NT2/D1 (cell line): ENCODE data around the gene STAM.

Experiments used
- DNase-seq: peaks from one replicate; pipeline ENCODE4 v3.0.0-alpha.2; 2011; ENCODE audit warnings: low read depth, low spot score
- H3K27me3 ChIP-seq: 2 replicates; pipeline ENCODE4 v1.6.0; 2011; ENCODE audit warnings: mild to moderate bottlenecking; ENCODE audit not compliant: insufficient read length, insufficient read depth
- H3K36me3 ChIP-seq: 2 replicates; pipeline ENCODE4 v1.6.1; 2011; ENCODE audit warnings: mild to moderate bottlenecking, low read length, mixed read lengths; ENCODE audit not compliant: insufficient read depth, insufficient read length
- H3K4me1 ChIP-seq: 2 replicates; pipeline ENCODE4 v1.5.1; 2011; ENCODE audit not compliant: insufficient read depth, insufficient read length
- H3K4me3 ChIP-seq: 2 replicates; pipeline ENCODE4 v1.5.1; 2011; ENCODE audit warnings: low read depth; ENCODE audit not compliant: insufficient read length
- H3K9ac ChIP-seq: 2 replicates; pipeline ENCODE4 v1.6.0; 2011; ENCODE audit warnings: low read depth; ENCODE audit not compliant: insufficient read length
- H3K9me3 ChIP-seq: 2 replicates; pipeline ENCODE4 v1.5.1; 2011; ENCODE audit warnings: mild to moderate bottlenecking, low read length; ENCODE audit not compliant: insufficient read depth
- SUZ12 ChIP-seq: IDR thresholded peaks from 2 replicates; pipeline ENCODE4 v1.6.1; 2011; ENCODE audit not compliant: insufficient read length, insufficient read depth; ENCODE audit errors: extremely low read depth
- YY1 ChIP-seq: IDR thresholded peaks from 2 replicates; pipeline ENCODE4 v1.6.1; 2011; ENCODE audit not compliant: insufficient read length, insufficient read depth
- ZNF274 ChIP-seq: IDR thresholded peaks from 2 replicates; pipeline ENCODE4 v1.6.1; 2011; ENCODE audit warnings: mild to moderate bottlenecking, low read depth, low read length

The STAM gene

DNA sequence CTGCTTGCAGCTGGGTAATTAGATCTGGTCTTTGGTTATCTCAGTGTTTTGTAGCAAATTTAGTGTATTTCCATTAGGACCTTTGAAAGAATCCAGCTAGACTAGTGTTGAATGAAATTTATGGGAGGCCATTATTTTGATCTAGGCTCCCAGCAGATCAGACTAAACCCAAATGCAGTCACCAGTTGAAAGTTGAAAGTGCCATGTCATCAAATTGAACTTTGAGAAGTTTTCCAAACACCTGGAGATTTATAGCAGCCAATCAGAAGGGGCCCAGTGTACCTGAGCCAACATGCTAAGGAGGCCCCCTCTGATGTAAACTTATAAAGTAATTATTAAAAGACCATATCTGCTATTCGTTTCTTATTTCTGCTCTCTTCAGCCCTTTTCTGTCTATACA is 96.7 kb downstream of the STAM start:
- Histone ChIP-seq H3K9ac (no peak overlapping the region), H3K27me3 (no peaks in the 10 kb centered on the region), H3K4me1 (no peaks in the 10 kb centered on the region), H3K36me3 (no peaks in the 10 kb centered on the region), H3K4me3 (no peak overlapping the region), H3K9me3 (no peaks in the 10 kb centered on the region)
- TF ChIP-seq SUZ12 (no peak), ZNF274 (no peak)
- no peak for DNase-seq

DNA sequence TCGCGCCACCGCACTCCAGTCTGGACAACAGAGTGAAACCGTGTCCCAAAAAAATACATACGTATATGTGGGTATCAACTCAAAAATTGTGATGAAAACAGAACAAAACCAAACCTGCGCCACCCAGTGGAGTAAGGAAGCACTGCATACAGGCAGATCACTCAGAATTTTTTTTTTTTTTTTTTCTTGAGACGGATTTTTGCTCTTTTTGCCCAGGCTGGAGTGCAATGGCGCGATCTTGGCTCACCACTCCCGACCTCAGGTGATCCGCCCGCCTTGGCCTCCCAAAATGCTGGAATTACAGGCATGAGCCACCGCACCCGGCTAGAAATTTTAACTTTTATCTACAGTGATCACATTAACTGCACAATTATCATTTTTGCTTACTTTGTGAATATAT is 99.0 kb downstream of the STAM start:
- TF ChIP-seq YY1, result no peak
- TF ChIP-seq SUZ12, result no peak
- DNase-seq, result no peak
- no peaks in the 10 kb centered on the region for H3K36me3 ChIP-seq
- no peaks in the 10 kb centered on the region for H3K9me3 ChIP-seq
- H3K27me3 ChIP-seq, result no peaks in the 10 kb centered on the region
- no peaks in the 10 kb centered on the region for H3K4me1 ChIP-seq
- H3K9ac ChIP-seq, result no peak overlapping the region
- no peak overlapping the region for H3K4me3 ChIP-seq

- H3K9me3 ChIP-seq, result no peaks in the 10 kb centered on the region
- H3K4me1 ChIP-seq, result no peaks in the 10 kb centered on the region
- H3K4me3 ChIP-seq, result no peak overlapping the region
- no peaks in the 10 kb centered on the region for H3K27me3 ChIP-seq
- no peak for DNase-seq
- no peak overlapping the region for H3K9ac ChIP-seq
- TF ChIP-seq SUZ12, result no peak
- TF ChIP-seq ZNF274, result no peak
- TF ChIP-seq YY1, result no peak
- H3K36me3 ChIP-seq, result no peaks in the 10 kb centered on the region
Observed at GRCh38 chr10:17743437-17743836, 99.5 kb downstream of the STAM start.

DNA sequence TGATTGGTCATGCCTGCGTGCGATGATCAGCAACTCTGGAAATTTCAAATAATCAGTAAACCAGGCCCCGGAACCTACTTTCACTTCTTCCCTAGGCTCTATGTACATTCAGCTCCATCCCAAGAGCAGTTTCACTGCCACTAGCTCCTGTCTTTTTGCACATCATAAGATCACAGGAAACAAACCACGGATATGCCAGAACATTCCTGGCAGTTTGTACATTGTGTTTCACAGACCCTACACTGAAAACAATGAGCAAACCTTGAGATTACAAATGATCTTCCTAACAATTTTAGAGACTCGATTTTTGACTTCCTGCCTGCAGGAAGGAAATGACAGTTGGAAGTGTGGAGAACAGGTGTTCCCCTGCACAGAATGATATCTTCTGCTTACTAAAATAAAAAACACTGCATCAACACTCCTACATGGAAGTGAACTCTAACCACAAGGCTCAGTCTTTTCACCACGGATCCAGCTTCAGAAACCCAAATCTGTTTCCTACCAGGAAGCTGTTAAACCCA is 100.5 kb downstream of the STAM start:
- H3K36me3 ChIP-seq, result no peaks in the 10 kb centered on the region
- DNase-seq, result no peak
- no peaks in the 10 kb centered on the region for H3K27me3 ChIP-seq
- no peaks in the 10 kb centered on the region for H3K9me3 ChIP-seq
- H3K4me1 ChIP-seq, result no peaks in the 10 kb centered on the region
- H3K9ac ChIP-seq, result no peak overlapping the region
- H3K4me3 ChIP-seq, result no peak overlapping the region
- TF ChIP-seq SUZ12, result no peak
- TF ChIP-seq ZNF274, result no peak
- no peak for TF ChIP-seq YY1

DNA sequence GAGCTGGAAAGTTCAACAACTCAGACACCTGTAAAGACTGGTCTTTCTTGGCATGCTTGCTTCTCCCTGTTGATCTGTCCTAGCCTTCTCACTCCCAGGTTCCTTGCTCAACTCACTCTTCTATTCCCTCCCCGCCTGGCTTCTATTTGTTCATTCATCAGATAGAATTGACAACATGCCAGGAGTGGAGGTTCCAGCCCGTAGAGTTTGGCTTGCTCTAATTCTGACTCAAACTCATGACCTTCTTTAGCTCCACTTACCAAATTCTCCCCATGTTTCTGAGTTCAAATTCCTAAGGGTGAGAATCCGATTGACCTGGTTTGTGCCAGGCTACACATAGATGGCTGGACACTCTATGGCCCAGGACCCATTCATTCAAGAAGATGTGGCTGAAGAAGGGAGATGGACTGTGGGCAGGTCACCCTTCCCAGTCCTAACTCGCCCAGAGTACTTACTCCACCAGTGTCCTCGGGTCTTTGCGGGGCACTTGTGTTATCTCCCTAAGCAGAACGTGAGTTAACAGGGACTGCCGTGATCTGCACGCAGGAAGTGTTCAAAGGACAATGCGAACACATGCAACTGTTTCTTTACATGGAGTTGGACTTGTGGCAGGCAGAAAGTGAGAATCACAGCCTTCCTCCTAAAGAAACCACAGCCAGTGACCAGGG is 104.1 kb downstream of the STAM start:
- no peak for DNase-seq

DNA sequence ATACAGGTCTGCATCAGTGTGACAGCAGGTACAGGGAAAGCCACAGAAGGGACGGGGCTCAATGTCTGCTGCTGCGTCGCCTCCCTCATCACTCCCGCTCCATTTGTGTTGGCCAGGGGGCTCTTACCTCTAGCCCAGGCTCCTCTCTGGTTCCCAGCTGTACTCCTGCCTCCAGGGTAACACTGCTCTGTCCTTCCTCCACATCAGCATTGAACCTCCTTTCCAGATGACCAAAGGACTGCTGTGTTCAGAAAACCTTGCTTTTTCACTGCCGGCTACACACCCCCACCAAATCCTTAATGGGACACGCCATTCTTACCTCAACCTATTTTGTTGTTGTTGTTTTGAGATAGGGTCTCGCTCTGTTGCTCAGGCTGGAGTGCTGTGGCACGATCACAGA is 105.9 kb downstream of the STAM start:
- H3K9ac ChIP-seq, result no peak overlapping the region
- H3K4me3 ChIP-seq, result no peak overlapping the region
- no peaks in the 10 kb centered on the region for H3K4me1 ChIP-seq
- no peaks in the 10 kb centered on the region for H3K27me3 ChIP-seq
- H3K36me3 ChIP-seq, result no peaks in the 10 kb centered on the region
- TF ChIP-seq SUZ12 (no peak), YY1 (no peak), ZNF274 (no peak)
- no peaks in the 10 kb centered on the region for H3K9me3 ChIP-seq
- DNase-seq, result no peak

More for the DNA sequence above, 104.1 kb downstream of the STAM start:
- H3K4me3 ChIP-seq, result no peak overlapping the region
- H3K36me3 ChIP-seq, result no peaks in the 10 kb centered on the region
- H3K27me3 ChIP-seq, result no peaks in the 10 kb centered on the region
- H3K9ac ChIP-seq, result no peak overlapping the region
- no peak for TF ChIP-seq YY1
- TF ChIP-seq SUZ12, result no peak
- no peak for TF ChIP-seq ZNF274
- no peaks in the 10 kb centered on the region for H3K9me3 ChIP-seq
- no peaks in the 10 kb centered on the region for H3K4me1 ChIP-seq

DNA sequence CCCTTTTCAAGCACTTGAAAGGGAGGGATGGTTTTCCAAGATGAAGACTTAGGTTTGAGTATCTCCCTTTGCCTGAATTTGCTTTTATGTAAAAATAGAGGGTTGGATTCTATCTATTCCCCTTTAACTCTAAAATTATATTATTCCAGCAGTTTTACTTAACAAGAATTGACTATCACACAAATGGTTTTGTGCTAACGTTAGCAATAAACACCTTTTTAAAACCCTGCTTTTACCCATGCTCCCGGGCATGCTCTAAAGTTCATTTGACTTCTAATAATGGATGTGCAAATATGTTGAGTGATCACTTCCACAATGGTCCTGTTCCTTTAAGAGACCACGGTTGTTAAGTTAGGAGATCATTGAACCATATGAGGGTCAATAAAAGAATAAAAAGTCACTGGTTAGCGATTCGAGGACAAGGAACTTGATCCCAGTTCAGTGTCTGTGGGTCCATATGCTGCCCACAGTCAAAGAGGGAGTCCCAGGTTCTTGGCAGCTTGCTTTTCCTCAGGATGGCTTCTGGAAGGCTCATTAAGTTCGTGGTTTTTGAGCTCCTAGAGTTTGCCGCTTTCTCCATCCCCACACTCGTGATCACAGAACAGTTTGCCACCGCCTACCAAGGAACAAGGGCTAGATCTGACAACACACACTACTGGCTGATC is 108.0 kb downstream of the STAM start, which contains the start of gene TMEM236:
Gene TMEM236, plus strand, starts transcription at position 421 of the 665 bp plus-strand sequence. Its CDS starts 95 bp downstream, at position 516.
- TF ChIP-seq SUZ12, result no peak
- TF ChIP-seq YY1, result no peak
- no peak for TF ChIP-seq ZNF274
- H3K27me3 ChIP-seq, result no peaks in the 10 kb centered on the region
- no peaks in the 10 kb centered on the region for H3K36me3 ChIP-seq
- no peaks in the 10 kb centered on the region for H3K4me1 ChIP-seq
- no peaks in the 10 kb centered on the region for H3K9me3 ChIP-seq
- H3K9ac ChIP-seq, result no peak within 1 kb of the TSS
- no peak for DNase-seq
- H3K4me3 ChIP-seq, result no peak within 1 kb of the TSS
